Amniotic epithelial cell (primary cell): ENCODE data around the gene EYS.

Experiments
- DNase-seq: peaks from one replicate; pipeline ENCODE4 v3.0.0-alpha.2; 2010; ENCODE audit warnings: low read depth

The EYS gene

GRCh38 chr6:63671098-63671754 is 2035.8 kb downstream of the EYS start:
- no peak for DNase-seq
